Esophagus squamous epithelium (tissue), 5 donors: Measurements from ENCODE around the gene NFE2L1. TPM values are rescaled to one million over a fixed set of nuclear protein-coding genes. Genes with fewer than 3 reads are reported as not detected.
A peak's percentile ranks its signal among the peaks of the same experiment; 100 is the strongest.

ENCODE experiments used
- DNase-seq: peaks from one replicate; lab custom pipeline; 2025; lab: John Stamatoyannopoulos, UW
- H3K27ac ChIP-seq, 4 donors: fragments of 200-600 bp; sonication (generic); one replicate each; pipeline ENCODE4 v1.5.1; 2016 to 2019; ENCODE audit warnings: mild to moderate bottlenecking in 1 of 4
- H3K27me3 ChIP-seq, 4 donors: fragments of 200-600 bp; sonication (generic); 1 replicate in 3 of 4; 2 replicates in 1 of 4; pipeline versions ENCODE4 v1.5.1 to v1.6.0; 2017 to 2021; ENCODE audit warnings: antibody characterized with exemption in 1 of 4
- H3K36me3 ChIP-seq, 3 donors: fragments of 200-600 bp; sonication (generic); one replicate each; pipeline ENCODE4 v1.5.1; 2016 to 2019
- H3K4me1 ChIP-seq, 3 donors: fragments of 200-600 bp; sonication (generic); one replicate each; pipeline ENCODE4 v1.5.1; 2017 to 2019
- H3K4me3 ChIP-seq, 4 donors: fragments of 200-600 bp; sonication (generic); 1 replicate in 3 of 4; 2 replicates in 1 of 4; pipeline ENCODE4 v1.5.1; 2016 to 2019; ENCODE audit warnings: mild to moderate bottlenecking in 2 of 4, moderate library complexity in 1 of 4
- H3K9me3 ChIP-seq, 3 donors: fragments of 200-600 bp; sonication (generic); one replicate each; pipeline ENCODE4 v1.5.1; 2016 to 2019
- POLR2A ChIP-seq, 4 donors: fragments of 450-650 bp; IDR thresholded peaks; one replicate each; pipeline ENCODE4 v1.6.1; 2017; ENCODE audit warnings: antibody characterized with exemption in 4 of 4, mild to moderate bottlenecking in 4 of 4, moderate library complexity in 3 of 4
- WGBS, 2 donors: methylation state at CpG; one replicate each; pipeline ENCODE4 v1.1.5; 2018; 5-methylcytosine and 5-hydroxymethylcytosine counted together
- intact Hi-C: fragments of 100-400 bp; cut with DNase I; formaldehyde crosslinking; loops from one replicate; pipeline ENCODE4 v1.15.0; 2022
- total RNA-seq, 4 donors: library from RNA; depleted of rRNA; stranded (reverse); fragments of >200 nt; gene quantifications; one replicate each; pipeline ENCODE4 v1.1.0, GENCODE V29; 2016
- TF ChIP-seq, protein P1 (sequence below), 6 experiments: fragments of 450-650 bp in 4 of 6; fragments of 200-600 bp in 2 of 6; sonication (generic) in 2 of 6; IDR thresholded peaks; one replicate each; pipeline ENCODE4 v1.5.1; 2016 to 2019; ENCODE audit warnings: antibody characterized with exemption in 6 of 6, mild to moderate bottlenecking in 4 of 6, moderate library complexity in 4 of 6
- donor health status: DM: yes; HTN: yes; CAD: no.

The NFE2L1 gene
- total RNA-seq, 4 donors from 2014 or later: 41.6 to 103 (median 60.0) TPM

DNA sequence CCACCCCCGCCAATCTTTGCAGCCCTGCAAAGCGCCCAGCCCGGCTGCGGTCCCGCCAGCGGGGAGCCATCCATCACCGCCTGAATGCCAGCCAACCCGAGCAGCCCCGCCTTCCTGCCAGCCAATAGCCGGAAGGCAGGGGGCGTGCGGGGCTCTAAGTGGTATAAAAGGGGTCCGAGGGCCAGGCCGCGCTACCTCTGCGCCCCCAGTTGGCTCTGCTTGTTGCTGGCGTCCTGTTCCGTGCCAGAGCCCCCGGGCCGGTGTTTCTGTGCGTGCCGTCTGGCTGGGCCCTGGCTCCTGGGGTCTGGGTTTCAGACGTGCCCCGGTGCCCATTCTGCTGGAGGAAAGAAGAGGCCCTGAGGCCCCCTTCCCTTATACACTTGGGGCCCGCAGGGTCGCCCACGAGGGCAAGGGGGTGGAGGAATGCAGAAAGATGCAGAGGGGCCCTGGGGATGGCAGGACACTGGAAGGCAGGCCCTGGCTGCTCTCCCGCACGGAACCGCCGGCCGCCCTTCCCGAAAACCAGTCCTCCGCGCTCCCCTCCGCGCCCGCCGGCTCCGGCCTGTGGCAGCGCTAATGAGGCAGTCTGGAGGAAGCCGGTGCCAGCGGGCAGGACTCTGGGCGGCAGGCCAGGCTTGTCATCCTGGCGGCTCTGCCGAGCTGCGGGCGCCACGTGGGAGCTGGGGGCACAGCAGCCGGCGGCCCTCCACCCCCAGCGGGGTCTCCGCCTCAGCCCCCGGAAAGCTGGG is 24.6 kb upstream of the NFE2L1 start:
- peak overlapping the region; percentile 45 to 86 (median 78) for H3K27ac ChIP-seq
- no peaks in the 10 kb centered on the region for H3K9me3 ChIP-seq
- H3K4me1 ChIP-seq: peaks cover 34 to 45% (median 37%) of the 10 kb centered on the region in 3 donors
- DNase-seq: peak; percentile 19
- TF ChIP-seq POLR2A (IDR thresholded peaks at IDR 0.05): peak in 1 of 4 donors; percentile 8
- TF ChIP-seq, protein P1, sequence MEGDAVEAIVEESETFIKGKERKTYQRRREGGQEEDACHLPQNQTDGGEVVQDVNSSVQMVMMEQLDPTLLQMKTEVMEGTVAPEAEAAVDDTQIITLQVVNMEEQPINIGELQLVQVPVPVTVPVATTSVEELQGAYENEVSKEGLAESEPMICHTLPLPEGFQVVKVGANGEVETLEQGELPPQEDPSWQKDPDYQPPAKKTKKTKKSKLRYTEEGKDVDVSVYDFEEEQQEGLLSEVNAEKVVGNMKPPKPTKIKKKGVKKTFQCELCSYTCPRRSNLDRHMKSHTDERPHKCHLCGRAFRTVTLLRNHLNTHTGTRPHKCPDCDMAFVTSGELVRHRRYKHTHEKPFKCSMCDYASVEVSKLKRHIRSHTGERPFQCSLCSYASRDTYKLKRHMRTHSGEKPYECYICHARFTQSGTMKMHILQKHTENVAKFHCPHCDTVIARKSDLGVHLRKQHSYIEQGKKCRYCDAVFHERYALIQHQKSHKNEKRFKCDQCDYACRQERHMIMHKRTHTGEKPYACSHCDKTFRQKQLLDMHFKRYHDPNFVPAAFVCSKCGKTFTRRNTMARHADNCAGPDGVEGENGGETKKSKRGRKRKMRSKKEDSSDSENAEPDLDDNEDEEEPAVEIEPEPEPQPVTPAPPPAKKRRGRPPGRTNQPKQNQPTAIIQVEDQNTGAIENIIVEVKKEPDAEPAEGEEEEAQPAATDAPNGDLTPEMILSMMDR (IDR thresholded peaks at IDR 0.05): peak in 5 of 6 experiments; percentile 5 to 53 (median 23)
- intact Hi-C loops: no loop called here
- H3K36me3 ChIP-seq: no peaks in the 10 kb centered on the region
- peaks cover 0 to 42% (median 0%) of the 10 kb centered on the region in 4 donors for H3K27me3 ChIP-seq
- 0% methylated on average over 1 of the region's 54 CpGs; no CpG with 5 or more reads in 1 of the 2 donors for WGBS, 2 donors
- H3K4me3 ChIP-seq: peak overlapping the region; percentile 29 to 70 (median 48)

- peaks cover 34 to 45% (median 37%) of the 10 kb centered on the region in 3 donors for H3K4me1 ChIP-seq
- DNase-seq: no peak
- peak overlapping the region; percentile 45 to 86 (median 78) for H3K27ac ChIP-seq
- WGBS, 2 donors: 0% methylated on average over 21 to 25 of the region's 54 CpGs
- intact Hi-C loops: loop anchor here (5.0 kb wide), 2 partner anchors 48 to 103 kb away; no protein-coding TSS in a partner anchor
- peak overlapping the region; percentile 29 to 70 (median 48) for H3K4me3 ChIP-seq
- H3K9me3 ChIP-seq: no peaks in the 10 kb centered on the region
- H3K36me3 ChIP-seq: no peaks in the 10 kb centered on the region
- no peak for TF ChIP-seq POLR2A (IDR thresholded peaks at IDR 0.05)
- TF ChIP-seq, protein P1 (IDR thresholded peaks at IDR 0.05): peak in 2 of 6 experiments; percentile 7 to 32
- H3K27me3 ChIP-seq: peaks cover 0 to 34% (median 0%) of the 10 kb centered on the region in 4 donors
Measured at GRCh38 chr17:48024149-48025039, 23.8 kb upstream of the NFE2L1 start.

DNA sequence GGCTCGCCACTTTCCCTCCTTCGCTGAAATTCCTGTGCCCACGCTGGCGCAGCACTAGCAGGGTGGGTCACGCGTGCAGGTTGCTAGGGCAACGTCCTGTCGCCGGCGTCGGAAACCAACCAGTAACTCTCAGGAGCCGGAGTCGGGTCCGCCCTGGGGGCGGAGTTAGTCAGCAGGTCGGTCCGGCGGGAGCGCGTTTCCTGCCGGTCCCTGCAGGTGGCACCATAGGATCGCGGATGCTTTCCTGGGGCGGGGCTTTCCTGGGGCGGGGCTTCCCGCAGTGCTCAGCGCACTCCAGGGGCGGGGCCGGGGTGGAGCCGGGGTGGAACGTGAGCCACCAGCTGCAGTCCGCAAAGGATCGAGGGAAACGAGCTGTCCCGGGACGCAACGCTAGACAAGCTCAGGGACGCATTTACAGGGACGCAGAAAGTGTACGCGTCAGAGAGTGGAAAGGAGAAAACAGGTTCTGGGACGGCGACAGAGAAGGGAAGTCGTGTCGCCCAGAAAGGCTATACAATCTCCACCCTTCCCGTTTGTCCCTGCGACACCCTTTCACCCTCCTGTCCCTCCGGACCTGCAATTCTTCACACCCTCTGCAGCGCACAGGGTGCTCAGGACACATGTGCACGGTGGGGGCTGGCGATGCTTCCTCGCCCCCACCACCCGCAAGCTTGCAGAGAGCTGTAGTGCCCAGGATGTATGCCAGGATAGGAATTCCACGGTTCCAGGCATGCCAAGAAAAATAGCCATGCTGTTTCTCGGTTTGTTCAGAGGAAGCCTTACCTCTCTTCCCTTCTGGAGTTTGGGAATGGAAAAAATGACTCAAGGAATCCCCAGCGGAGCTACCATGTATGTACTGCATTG is 22.9 kb upstream of the NFE2L1 start:
- Histone ChIP-seq H3K9me3 (no peaks in the 10 kb centered on the region), H3K27me3 (peaks cover 0 to 28% (median 0%) of the 10 kb centered on the region in 4 donors), H3K4me1 (peaks cover 34 to 46% (median 37%) of the 10 kb centered on the region in 3 donors), H3K36me3 (no peaks in the 10 kb centered on the region), H3K27ac (peak overlapping the region; percentile 45 to 88 (median 78)), H3K4me3 (peak overlapping the region; percentile 29 to 70 (median 48))
- peak; percentile 86 for DNase-seq
- intact Hi-C loops: loop anchor here (5.0 kb wide), 2 partner anchors 47 to 102 kb away; no protein-coding TSS in a partner anchor
- peak in 1 of 4 donors; percentile 37 for TF ChIP-seq POLR2A (IDR thresholded peaks at IDR 0.05)
- TF ChIP-seq, protein P1 (IDR thresholded peaks at IDR 0.05): peak; percentile 75 to 89 (median 84)
- 1% methylated on average over 27 to 33 of the region's 56 CpGs for WGBS, 2 donors

DNA sequence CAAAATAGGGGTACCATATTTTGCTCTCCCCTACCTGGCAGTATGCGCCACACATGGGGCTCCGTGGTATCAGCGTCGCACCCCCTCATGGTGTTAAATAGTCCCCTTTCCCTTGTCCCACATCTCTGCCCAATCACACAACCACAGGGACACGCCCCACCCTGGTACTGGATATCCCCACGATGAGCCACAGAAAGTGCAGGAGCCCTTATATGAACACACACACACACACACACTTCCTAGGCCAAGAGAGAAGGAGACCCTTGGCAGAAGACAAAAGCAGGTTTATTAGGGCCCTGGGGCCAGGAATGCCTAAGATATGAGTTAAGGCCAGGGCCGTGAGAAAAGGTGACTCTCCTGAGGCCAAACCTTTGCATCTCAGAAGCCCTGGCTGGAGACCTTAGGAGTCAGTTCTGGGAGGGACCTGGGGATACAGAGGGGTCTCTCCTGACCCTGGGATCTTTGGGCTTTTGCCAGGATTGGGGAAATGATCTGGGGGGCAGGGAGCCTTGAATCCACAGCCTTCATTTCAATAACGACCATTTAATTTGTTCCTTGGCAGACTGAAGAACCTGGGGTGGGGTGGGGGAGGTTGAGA is 22.2 kb upstream of the NFE2L1 start:
- no peaks in the 10 kb centered on the region for H3K9me3 ChIP-seq
- peak overlapping the region; percentile 38 to 88 (median 78) for H3K27ac ChIP-seq
- no peak for DNase-seq
- no peak for TF ChIP-seq POLR2A (IDR thresholded peaks at IDR 0.05)
- TF ChIP-seq, protein P1 (IDR thresholded peaks at IDR 0.05): no peak
- 3 to 20% methylated on average over 1 to 8 of the region's 8 CpGs for WGBS, 2 donors
- peaks cover 34 to 54% (median 43%) of the 10 kb centered on the region in 3 donors for H3K4me1 ChIP-seq
- peak overlapping the region; percentile 6 to 70 (median 48) for H3K4me3 ChIP-seq
- no peaks in the 10 kb centered on the region for H3K36me3 ChIP-seq
- intact Hi-C loops: loop anchor here (5.0 kb wide), 2 partner anchors 46 to 101 kb away; no protein-coding TSS in a partner anchor
- H3K27me3 ChIP-seq: peaks cover 0 to 23% (median 0%) of the 10 kb centered on the region in 4 donors
